ENCODE measurements around the gene UBE2QL1.

UBE2QL1 gene

GRCh38 chr5:6448622-6449464 is at the start of gene UBE2QL1:
TSS of gene UBE2QL1 (plus strand) at chr5:6448859. CDS start at chr5:6448894, 35 bp downstream.
- DNase-seq (ENCODE audit: low spot score): no peak

GRCh38 chr5:6399980-6400910 is 48.4 kb upstream of the UBE2QL1 start:
- DNase-seq (ENCODE audit: low spot score): peak; percentile 73

- DNase-seq (ENCODE audit: low spot score): no peak
These were observed 47.2 kb upstream of the UBE2QL1 start for GRCh38 chr5:6401410-6401809.

- no peak for DNase-seq (ENCODE audit: low spot score)
These were observed 45.7 kb upstream of the UBE2QL1 start for GRCh38 chr5:6402939-6403338.

GRCh38 chr5:6403416-6403815 is 45.2 kb upstream of the UBE2QL1 start:
- no peak for DNase-seq (ENCODE audit: low spot score)

- DNase-seq (ENCODE audit: low spot score): peak; percentile 85
These were observed 44.5 kb upstream of the UBE2QL1 start for GRCh38 chr5:6404129-6404528.

GRCh38 chr5:6405591-6405990 is 43.1 kb upstream of the UBE2QL1 start:
- no peak for DNase-seq (ENCODE audit: low spot score)

- DNase-seq (ENCODE audit: low spot score): no peak
These were observed 41.0 kb upstream of the UBE2QL1 start for GRCh38 chr5:6407558-6408259.

- no peak for DNase-seq (ENCODE audit: low spot score)
These were observed 40.4 kb upstream of the UBE2QL1 start for GRCh38 chr5:6408260-6408596.

- no peak for DNase-seq (ENCODE audit: low spot score)
These were observed 39.8 kb upstream of the UBE2QL1 start for GRCh38 chr5:6408627-6409446.

- no peak for DNase-seq (ENCODE audit: low spot score)
These were observed 38.2 kb upstream of the UBE2QL1 start for GRCh38 chr5:6410421-6410820.

GRCh38 chr5:6411141-6411540 is 37.5 kb upstream of the UBE2QL1 start:
- DNase-seq (ENCODE audit: low spot score): no peak

GRCh38 chr5:6412811-6413210 is 35.8 kb upstream of the UBE2QL1 start:
- peak; percentile 18 for DNase-seq (ENCODE audit: low spot score)

GRCh38 chr5:6417657-6418056 is 31.0 kb upstream of the UBE2QL1 start:
- DNase-seq (ENCODE audit: low spot score): no peak

GRCh38 chr5:6418679-6419276 is 29.9 kb upstream of the UBE2QL1 start:
- DNase-seq (ENCODE audit: low spot score): no peak

GRCh38 chr5:6419340-6419852 is 29.3 kb upstream of the UBE2QL1 start:
- DNase-seq (ENCODE audit: low spot score): no peak

- no peak for DNase-seq (ENCODE audit: low spot score)
These were observed 25.1 kb upstream of the UBE2QL1 start for GRCh38 chr5:6423327-6424109.

- no peak for DNase-seq (ENCODE audit: low spot score)
These were observed 24.5 kb upstream of the UBE2QL1 start for GRCh38 chr5:6424110-6424659.

- DNase-seq (ENCODE audit: low spot score): no peak
These were observed 24.0 kb upstream of the UBE2QL1 start for GRCh38 chr5:6424700-6425099.

GRCh38 chr5:6427694-6428093 is 21.0 kb upstream of the UBE2QL1 start:
- DNase-seq (ENCODE audit: low spot score): no peak
